Stimulated activated CD4-positive, alpha-beta T cell treated with anti-CD3 and anti-CD28 coated beads, Interleukin-15, amount 100 ng/mL, for 24 hours (primary cell): ENCODE data around the gene FOXN4.
"Not testable (repeated sequence)": the region's sequence is repeated elsewhere in the genome, so short reads cannot be mapped to it uniquely, and the experiment has no call there.

Experiments
- DNase-seq: peaks from one replicate; pipeline ENCODE4 v3.0.0-alpha.2; 2020

The FOXN4 gene, protein sequence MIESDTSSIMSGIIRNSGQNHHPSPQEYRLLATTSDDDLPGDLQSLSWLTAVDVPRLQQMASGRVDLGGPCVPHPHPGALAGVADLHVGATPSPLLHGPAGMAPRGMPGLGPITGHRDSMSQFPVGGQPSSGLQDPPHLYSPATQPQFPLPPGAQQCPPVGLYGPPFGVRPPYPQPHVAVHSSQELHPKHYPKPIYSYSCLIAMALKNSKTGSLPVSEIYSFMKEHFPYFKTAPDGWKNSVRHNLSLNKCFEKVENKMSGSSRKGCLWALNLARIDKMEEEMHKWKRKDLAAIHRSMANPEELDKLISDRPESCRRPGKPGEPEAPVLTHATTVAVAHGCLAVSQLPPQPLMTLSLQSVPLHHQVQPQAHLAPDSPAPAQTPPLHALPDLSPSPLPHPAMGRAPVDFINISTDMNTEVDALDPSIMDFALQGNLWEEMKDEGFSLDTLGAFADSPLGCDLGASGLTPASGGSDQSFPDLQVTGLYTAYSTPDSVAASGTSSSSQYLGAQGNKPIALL

GRCh38 chr12:109308534-109309380, at the start of gene FOXN4:
FOXN4 (minus strand) TSS chr12:109309284; CDS start chr12:109308321, 963 bp downstream.
- DNase-seq, result no peak

- DNase-seq, result no peak
Measured at GRCh38 chr12:109358154-109358869, 49.2 kb upstream of the FOXN4 start.

DNA sequence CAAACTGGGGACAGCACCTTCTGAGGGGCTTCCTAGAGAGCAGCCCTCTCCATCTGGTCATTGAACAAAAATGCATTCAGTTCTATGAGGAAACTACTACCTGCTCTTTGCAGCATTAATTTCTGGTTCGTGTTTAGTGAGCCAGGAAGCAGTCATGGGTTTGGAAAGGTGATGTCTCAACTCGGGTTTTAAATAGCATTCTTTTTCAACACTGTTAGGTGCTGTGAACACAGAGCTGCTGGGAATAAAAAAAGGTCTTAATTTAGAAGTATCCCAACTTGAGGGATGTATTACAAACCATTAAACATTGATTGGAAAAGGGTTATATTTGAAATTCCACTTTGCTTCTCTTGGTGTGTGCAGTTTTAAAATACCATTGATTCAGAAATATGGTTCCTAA, 47.9 kb upstream of the FOXN4 start:
- DNase-seq, result no peak

DNA sequence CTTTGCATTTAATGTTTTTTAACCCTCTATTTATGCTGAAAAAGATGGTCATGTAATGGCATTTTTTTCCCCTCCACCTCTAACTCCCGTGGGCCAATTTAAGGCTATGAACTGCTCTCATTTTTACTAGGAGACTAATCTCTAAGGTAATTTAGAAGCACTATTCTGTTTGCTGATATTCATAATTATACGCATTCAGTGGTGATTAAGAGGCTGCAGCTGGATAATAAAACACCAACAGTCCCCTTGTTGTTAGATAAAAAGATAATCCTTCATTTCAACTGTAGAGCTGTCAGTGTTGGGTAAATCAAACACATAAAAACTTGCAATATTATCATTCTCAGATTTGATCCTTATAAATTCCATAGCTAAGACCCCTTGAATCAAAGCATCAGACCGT, 47.5 kb upstream of the FOXN4 start:
- DNase-seq, result no peak

GRCh38 chr12:109352184-109352583, 43.1 kb upstream of the FOXN4 start:
- DNase-seq, result no peak

DNA sequence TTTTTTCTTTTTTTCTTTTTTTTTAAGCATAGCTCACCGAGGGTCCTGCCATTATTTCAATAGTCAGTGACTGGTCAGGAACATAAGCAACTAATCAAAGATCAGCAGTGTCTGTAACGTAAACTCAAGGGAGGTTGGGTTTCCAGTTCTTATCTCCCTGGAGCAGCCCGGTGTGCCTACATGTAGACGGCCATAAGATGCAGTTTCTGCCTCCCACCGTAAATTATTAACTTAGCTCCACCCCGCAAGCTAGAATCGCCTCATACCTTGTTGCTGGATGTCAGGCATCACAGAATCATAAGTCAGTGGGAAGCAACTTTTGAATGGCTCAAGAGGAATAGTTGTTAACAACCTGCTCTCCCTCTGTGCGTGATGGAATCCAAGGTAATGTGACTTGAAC, 38.5 kb upstream of the FOXN4 start, which contains the start of gene MYO1H:
Gene MYO1H, plus strand, starts transcription at position 312 of the 400 bp plus-strand sequence. Its CDS starts 61 bp downstream, at position 373.
- no peak for DNase-seq

- peak; percentile 18 for DNase-seq
Measured at GRCh38 chr12:109346920-109347319, 37.8 kb upstream of the FOXN4 start.

DNA sequence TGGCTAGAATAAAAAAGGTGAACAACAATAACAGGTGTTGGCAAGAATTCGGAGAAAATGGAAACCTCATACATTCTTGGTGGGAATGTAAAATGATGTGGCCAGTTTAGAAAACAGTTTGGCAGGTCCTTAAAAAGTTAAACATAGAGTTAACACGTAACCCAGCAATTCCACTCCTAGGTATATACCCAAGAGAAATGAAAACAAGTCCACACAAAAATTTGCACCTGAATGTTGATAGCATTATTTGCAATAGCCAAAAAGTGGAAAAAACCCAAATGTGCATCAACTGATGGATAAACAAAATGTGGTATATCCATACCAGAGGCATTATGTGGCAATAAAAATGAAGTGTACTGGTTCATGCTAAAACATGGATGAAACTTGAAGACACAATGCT, 36.3 kb upstream of the FOXN4 start:
- DNase-seq, result no peak

DNA sequence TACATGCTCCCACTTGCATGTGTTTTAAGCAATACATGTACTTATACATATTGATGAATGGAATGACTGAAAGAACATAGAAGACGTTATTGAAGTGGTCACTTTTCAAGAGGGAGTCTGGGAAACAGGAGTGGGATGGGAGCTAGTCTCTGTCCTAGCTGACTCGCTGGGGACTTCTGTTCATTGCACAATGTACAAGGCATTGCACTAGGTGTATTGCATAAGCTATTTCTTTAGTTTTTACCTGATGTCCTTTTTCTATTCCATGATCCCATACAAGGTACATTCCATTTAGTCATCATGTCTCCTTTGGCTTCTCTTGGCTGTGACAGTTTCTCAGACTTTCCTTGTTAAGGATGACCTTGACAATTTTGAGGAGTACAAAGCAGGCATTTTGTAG, 34.6 kb upstream of the FOXN4 start:
- DNase-seq, result no peak

DNA sequence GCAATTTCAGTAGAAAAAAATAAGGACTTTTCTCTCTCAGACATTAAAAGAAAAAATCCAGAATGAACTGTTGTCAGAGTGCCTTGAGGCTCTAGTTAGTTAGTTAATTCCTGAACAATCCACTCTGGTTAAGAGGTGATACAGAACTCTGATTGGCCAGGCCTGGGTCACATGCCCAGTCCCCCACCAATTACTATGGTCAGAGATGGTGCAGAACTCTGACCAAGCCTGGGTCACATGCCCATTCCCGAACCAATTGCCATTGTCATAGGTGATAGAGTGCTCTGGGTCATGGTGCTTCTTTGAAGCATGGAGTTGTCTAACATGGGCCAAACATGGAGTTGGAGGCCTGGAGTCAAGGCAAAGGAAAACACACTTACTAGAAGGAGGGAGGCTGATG, 27.5 kb upstream of the FOXN4 start:
- DNase-seq, result no peak

DNA sequence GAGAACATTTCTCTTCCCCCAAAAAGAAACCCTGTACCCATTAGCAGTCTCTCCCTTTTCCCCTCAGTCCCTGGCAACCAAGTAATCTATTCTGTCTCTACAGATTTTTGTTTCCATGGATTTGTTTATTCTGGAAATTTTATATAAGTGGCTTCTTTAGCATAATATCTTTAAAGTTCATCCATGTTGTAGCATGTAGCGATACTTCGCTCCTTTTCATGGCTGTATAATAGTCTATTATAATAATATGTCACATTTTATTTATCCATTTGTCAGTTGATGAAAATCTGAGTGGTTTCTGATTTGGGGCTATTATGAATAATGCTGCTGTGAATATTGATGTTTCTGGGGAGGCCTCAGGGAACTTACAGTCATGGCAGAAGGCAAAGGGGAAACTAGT, 25.8 kb upstream of the FOXN4 start:
- no peak for DNase-seq

GRCh38 chr12:109331301-109331952, 22.3 kb upstream of the FOXN4 start:
- DNase-seq, result no peak

DNA sequence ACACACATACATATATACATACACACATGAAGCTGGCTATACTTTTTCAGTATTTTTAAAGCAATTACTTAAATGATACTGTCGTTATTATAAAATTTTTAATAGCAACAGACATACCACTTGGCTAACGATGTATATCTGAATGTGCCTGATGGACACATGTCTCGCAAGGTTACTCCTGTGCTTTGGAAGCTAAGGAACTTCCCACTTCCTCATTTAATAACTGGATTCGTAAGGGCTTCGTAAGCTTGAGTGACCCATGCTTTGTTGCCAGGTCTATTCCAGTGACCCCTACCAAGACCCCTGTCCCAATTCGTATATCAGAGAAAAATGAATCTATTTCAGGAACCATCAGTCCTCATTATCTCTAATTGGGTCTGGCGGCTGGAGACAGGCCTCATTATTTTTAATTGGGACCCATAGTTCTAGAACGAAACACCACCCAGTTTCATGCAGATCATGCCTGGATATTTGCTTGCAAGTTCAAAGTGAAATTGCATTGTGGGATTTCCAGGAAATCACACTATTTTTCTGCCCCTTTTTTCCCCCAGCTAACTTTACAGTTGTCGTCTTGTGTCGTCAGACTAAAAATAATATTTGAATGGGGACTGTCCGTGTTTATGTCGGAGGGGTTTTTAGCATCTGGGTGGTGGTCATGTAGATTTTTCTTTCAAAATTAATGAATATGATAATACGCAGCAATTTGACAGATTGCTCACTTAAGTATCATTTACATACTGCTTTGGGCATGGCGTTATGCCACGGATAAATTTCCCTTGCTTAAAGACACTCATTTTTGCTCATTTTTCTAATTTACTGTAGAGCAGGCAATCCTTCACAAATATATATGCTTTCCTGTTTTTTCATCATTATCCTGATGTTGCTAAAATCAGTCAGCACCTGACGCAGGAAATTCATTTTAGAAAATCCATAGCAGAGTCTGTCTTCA, 21.5 kb upstream of the FOXN4 start:
- no peak for DNase-seq

DNA sequence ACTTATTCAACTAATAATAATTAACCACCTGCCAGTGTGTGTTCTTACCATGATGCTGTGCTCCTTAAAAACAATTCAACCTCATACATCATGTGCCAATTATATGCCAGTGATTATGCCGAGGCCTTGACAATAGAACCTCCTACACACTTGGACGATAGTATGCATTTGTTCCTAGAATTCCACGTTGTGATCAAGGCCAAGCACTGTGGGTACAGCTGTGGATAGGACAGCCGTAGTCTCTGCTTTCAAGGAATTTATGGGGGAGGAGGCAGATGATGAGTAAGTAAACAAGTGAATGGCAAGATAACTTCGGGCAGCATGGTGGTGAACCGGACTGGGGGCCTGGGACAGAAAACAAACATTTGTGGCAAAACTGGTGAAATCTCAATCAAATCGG, 20.6 kb upstream of the FOXN4 start:
- DNase-seq, result no peak

DNA sequence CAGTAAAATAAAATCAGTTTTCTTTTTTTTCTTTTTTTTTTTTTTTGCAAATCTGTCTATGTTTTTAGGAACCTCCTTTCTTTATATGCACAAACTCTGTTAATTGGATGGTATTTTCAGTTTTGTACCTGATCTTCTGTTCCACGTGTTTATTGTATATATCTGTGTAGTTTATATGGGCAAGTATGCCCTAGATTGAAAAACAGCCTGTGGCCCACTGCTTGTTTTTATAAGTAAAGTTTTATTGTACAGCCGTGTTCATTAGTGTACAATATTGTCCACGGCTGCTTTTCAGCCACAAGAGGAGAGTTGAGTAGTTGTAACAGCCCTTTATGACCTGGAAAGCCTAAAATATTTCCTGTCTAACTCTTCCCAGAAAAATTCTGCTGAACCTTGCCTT, 19.9 kb upstream of the FOXN4 start:
- no peak for DNase-seq

DNA sequence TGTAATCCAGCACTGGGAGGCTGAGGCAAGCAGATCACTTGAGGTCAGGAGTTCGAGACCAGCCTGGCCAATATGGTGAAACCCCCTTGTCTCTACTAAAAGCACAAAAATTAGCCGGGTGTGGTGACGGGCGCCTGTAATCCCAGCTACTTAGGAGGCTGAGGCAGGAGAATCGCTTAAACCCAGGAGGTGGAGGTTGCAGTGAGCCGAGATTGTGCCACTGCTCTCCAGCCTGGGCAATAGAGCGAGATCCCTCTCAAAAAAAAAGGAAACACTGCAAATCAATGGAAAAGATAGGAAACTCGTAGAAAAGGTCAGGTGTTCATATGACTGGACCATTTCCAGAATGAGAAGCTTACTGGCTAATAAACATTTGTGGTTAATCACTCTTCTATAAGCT, 12.2 kb upstream of the FOXN4 start:
- DNase-seq, result not testable (repeated sequence)

DNA sequence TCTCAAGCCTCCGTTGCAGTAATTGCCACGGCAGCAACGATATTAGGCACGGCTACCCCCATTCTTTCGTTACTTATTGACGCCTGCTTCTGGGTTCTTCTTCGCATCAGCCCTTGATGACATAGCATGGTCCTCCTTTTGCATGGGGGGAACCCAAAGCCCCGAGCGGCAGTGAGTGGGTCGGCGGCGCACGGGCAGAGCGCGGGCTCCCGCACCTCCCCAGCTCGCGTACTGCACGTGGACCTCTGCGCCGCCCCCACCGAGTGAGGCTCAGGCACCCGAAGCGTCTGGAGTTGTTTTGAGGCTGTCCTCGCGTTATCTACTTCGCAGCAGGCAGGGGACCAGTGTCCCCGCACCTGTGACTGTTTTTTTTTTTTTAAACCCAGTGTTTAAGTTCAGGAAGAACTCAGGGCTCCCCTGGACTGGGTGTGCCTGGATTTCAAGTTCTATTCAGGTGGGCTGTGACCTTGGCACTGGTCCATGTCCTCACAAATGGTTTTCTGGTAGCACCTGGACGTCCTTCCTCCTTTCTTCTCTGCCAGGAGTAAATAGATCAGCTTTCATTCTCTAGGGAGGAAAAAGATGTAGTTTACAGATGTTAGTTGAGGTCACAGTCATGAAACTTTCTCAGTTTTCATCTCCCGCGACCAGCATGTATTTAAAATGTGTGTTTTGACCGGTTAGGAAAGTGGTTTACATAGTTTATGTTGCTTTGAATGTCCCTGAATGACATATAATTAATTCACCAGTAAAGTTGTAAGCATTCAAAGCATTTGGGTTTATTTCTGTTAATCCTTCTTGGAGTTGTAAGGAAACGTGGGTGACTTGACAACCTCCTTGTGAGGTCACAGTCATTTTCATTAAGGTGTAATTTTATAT, 1.4 kb upstream of the FOXN4 start:
- DNase-seq, result peak; percentile 40

GRCh38 chr12:109309381-109310246, 530 bp upstream of the FOXN4 start:
- DNase-seq, result peak; percentile 24

DNA sequence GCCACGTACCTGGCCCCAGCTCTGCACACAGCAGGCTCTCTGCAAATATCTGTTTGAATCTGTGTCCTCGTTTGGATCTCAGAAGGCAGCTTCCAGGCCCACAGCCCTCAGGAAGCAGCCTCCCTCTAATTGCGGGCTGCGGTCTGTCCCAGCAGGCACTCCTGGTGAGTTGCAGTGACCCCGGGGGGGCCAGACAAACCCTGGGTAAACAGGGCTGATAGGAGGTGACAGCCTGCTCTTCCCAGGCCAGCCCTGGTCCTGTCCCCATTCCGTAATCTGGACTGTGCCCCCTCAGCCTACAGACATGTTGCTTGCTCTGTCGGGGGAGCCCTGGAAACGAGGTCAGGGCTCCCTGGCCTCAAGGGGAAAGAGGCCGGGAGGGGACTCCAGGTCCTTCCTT, 2.0 kb downstream of the FOXN4 start:
- DNase-seq, result no peak
